DOHH2 (cell line): ENCODE data around the gene KNTC1.
"Not testable (repeated sequence)": the region's sequence is repeated elsewhere in the genome, so short reads cannot be mapped to it uniquely, and the experiment has no call there.

Experiments used
- CTCF ChIP-seq: fragments of 200-600 bp; sonication (generic); IDR thresholded peaks from one replicate; pipeline ENCODE4 v1.5.1; 2014; ENCODE audit warnings: antibody characterized with exemption, mild to moderate bottlenecking, low read depth, low read length; ENCODE audit not compliant: poor library complexity, severe bottlenecking
- EZH2phosphoT487 ChIP-seq: fragments of 200-600 bp; sonication (generic); IDR thresholded peaks from 2 replicates; pipeline ENCODE4 v1.6.1; 2017; ENCODE audit warnings: borderline replicate concordance, mild to moderate bottlenecking, antibody characterized with exemption, low read length, moderate library complexity, mixed read lengths

DNA sequence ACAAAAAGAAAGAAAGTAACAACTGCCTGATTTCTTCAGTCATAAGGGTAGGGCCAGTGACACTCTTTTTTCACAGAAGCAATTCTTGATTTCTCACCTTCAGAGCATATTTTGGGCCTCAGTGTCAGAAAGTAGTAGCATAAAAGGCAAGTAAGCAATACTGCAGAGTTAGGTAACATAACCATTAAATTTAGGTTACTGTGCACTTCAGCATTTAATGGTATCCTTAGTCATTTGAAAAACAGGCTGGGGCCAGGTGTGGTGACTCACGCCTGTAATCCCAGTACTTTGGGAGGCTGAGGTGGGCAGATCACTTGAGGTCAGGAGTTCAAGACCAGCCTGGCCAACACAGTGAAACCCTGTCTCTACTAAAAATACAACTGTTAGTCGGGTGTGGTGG lies 56.2 kb downstream of the KNTC1 start:
- TF ChIP-seq CTCF, EZH2phosphoT487: not testable (repeated sequence)
